ENCODE data around the gene MED16.

- TF ChIP-seq POLR2A (IDR thresholded peaks at IDR 0.05) (no peak), CTCF (IDR thresholded peaks at IDR 0.05) (no peak), POLR2AphosphoS5 (IDR thresholded peaks at IDR 0.05) (no peak), EP300 (IDR thresholded peaks at IDR 0.05; ENCODE audit: low read depth) (no peak)
These were observed 9.3 kb downstream of the MED16 start for GRCh38 chr19:883661-884211.

All from transverse colon (tissue), 4 donors.